MCF 10A (cell line): ENCODE measurements around the gene FMR1. TPM values are rescaled to one million over a fixed set of nuclear protein-coding genes. Genes with fewer than 3 reads are reported as not detected.

Source experiments
- BruUV-seq: library from RNA; stranded (reverse); fragments of 400-500 nt; replicated peaks from 2 replicates; lab custom pipeline; 2021; lab: Mats Ljungman, UMichigan
- CTCF ChIA-PET: fragments of 300-600 bp; sonication (Branson Sonifier 250); formaldehyde crosslinking; extraction: SDS; loops from one replicate; lab custom pipeline; 2021; ENCODE audit warnings: antibody characterized with exemption, inconsistent platforms; lab: Yijun Ruan, JAX
- POLR2A ChIA-PET: fragments of 300-600, 350-650 bp; sonication (Branson Sonifier 250); formaldehyde crosslinking; extraction: SDS; loops from one replicate; lab custom pipeline; 2020; ENCODE audit warnings: antibody characterized with exemption, inconsistent platforms; lab: Yijun Ruan, JAX
- DNase-seq: peaks from one replicate; pipeline ENCODE4 v3.0.0-alpha.2; 2018; ENCODE audit not compliant: unreplicated experiment
- H3K27ac Mint-ChIP-seq: one replicate; pipeline ENCODE4 v1.8.0; 2022; ENCODE audit warnings: mild to moderate bottlenecking, low read depth, mixed read lengths; ENCODE audit not compliant: unreplicated experiment
- H3K27me3 Mint-ChIP-seq: one replicate; pipeline ENCODE4 v1.8.0; 2022; ENCODE audit warnings: mixed read lengths; ENCODE audit not compliant: insufficient read depth, unreplicated experiment
- H3K36me3 Mint-ChIP-seq: one replicate; pipeline ENCODE4 v1.8.0; 2022; ENCODE audit warnings: mild to moderate bottlenecking, moderate library complexity, mixed read lengths; ENCODE audit not compliant: insufficient read depth, unreplicated experiment
- H3K4me1 Mint-ChIP-seq: one replicate; pipeline ENCODE4 v1.8.0; 2022; ENCODE audit warnings: mixed read lengths; ENCODE audit not compliant: insufficient read depth, unreplicated experiment
- H3K4me3 Mint-ChIP-seq: one replicate; pipeline ENCODE4 v1.8.0; 2022; ENCODE audit warnings: mild to moderate bottlenecking, moderate library complexity, mixed read lengths; ENCODE audit not compliant: unreplicated experiment
- H3K9me3 Mint-ChIP-seq: one replicate; pipeline ENCODE4 v1.8.0; 2022; ENCODE audit warnings: mixed read lengths; ENCODE audit not compliant: unreplicated experiment
- CTCF ChIP-seq: fragments of 200-600 bp; IDR thresholded peaks from one replicate; pipeline ENCODE4 v1.8.0; 2022; ENCODE audit warnings: antibody characterized with exemption, mild to moderate bottlenecking; ENCODE audit not compliant: unreplicated experiment
- intact Hi-C: fragments of 100-400 bp; cut with micrococcal nuclease; formaldehyde crosslinking; loops from 2 replicates; pipeline ENCODE4 v1.14.1; 2022
- total RNA-seq: library from RNA; stranded (reverse); gene quantifications from 2 replicates; pipeline ENCODE4 v1.2.3, GENCODE V29; 2022

Gene FMR1
- total RNA-seq, 1 experiment from 2014 or later = 35.3 TPM

DNA sequence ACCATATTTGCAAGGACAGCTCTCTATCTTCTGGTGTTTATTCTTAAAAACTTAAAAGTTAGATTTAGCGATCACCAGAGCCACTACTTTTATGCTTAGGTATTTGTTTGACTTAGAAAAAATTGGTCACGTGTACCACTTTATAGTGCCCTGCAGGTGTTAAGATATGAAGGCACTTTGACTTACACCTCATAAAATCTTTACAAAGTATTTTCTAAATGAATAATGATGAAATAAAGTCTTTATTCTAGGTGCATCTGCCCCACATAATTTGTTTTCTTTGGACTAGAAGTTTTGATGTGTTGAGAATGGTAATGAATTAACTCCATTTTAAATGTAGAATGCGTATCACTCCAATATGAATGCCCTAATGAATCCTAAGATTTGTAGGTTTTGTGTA is 2.9 kb downstream of the FMR1 start:
- H3K9me3 Mint-ChIP-seq = no peaks in the 10 kb centered on the region
- no peaks in the 10 kb centered on the region for H3K4me1 Mint-ChIP-seq
- peak overlapping the region; percentile 7 for H3K27ac Mint-ChIP-seq
- POLR2A ChIA-PET = no interaction called here
- no peaks in the 10 kb centered on the region for H3K27me3 Mint-ChIP-seq
- CTCF ChIA-PET = interaction anchor here (1.5 kb wide), 1 partner anchor 10 kb away, joined by 3 read pairs; no protein-coding TSS in a partner anchor
- intact Hi-C loops = no loop called here
- H3K36me3 Mint-ChIP-seq = no peaks in the 10 kb centered on the region
- TF ChIP-seq CTCF = no peak
- H3K4me3 Mint-ChIP-seq = peak overlapping the region; percentile 83
- no peak for DNase-seq
- no TSS peak for BruUV-seq

GRCh38 chrX:147916375-147916968 is 4.8 kb downstream of the FMR1 start:
- CTCF ChIA-PET = interaction anchor here (0.5 to 1.5 kb wide), 3 partner anchors 8 to 1596 kb away, joined by 3 to 4 read pairs (median 3); no protein-coding TSS in a partner anchor

GRCh38 chrX:147917700-147918695 is 6.3 kb downstream of the FMR1 start:
- intact Hi-C loops = no loop called here
- Mint-ChIP-seq H3K36me3 (no peaks in the 10 kb centered on the region), H3K27me3 (no peaks in the 10 kb centered on the region), H3K4me3 (no peak overlapping the region), H3K9me3 (no peaks in the 10 kb centered on the region), H3K27ac (no peak overlapping the region), H3K4me1 (no peaks in the 10 kb centered on the region)
- CTCF ChIA-PET = interaction anchor here (1.0 kb wide), 1 partner anchor 12 kb away, joined by 3 read pairs; no protein-coding TSS in a partner anchor
- DNase-seq = no peak
- POLR2A ChIA-PET = no interaction called here
- no peak for TF ChIP-seq CTCF
- BruUV-seq = no TSS peak

More at GRCh38 chrX:147916375-147916968, 4.8 kb downstream of the FMR1 start:
- H3K4me1 Mint-ChIP-seq = no peaks in the 10 kb centered on the region
- intact Hi-C loops = no loop called here
- BruUV-seq = no TSS peak
- no peak overlapping the region for H3K27ac Mint-ChIP-seq
- no peaks in the 10 kb centered on the region for H3K9me3 Mint-ChIP-seq
- POLR2A ChIA-PET = interaction anchor here (0.5 kb wide), 1 partner anchor 71 kb away, joined by 3 read pairs; no protein-coding TSS in a partner anchor
- H3K27me3 Mint-ChIP-seq = no peaks in the 10 kb centered on the region
- TF ChIP-seq CTCF = no peak
- H3K36me3 Mint-ChIP-seq = no peaks in the 10 kb centered on the region
- H3K4me3 Mint-ChIP-seq = no peak overlapping the region
- no peak for DNase-seq
